GM19239 (cell line): ENCODE results near the gene CDHR4.

Experiments
- DNase-seq: peaks from one replicate; pipeline ENCODE4 v3.0.0; 2011; ENCODE audit warnings: low spot score; ENCODE audit not compliant: insufficient read length
- FAIRE-seq: peaks from 2 replicates; lab custom pipeline; 2011; peaks lifted over from hg19 to GRCh38; lab: Jason Lieb, UNC

The CDHR4 gene

DNA sequence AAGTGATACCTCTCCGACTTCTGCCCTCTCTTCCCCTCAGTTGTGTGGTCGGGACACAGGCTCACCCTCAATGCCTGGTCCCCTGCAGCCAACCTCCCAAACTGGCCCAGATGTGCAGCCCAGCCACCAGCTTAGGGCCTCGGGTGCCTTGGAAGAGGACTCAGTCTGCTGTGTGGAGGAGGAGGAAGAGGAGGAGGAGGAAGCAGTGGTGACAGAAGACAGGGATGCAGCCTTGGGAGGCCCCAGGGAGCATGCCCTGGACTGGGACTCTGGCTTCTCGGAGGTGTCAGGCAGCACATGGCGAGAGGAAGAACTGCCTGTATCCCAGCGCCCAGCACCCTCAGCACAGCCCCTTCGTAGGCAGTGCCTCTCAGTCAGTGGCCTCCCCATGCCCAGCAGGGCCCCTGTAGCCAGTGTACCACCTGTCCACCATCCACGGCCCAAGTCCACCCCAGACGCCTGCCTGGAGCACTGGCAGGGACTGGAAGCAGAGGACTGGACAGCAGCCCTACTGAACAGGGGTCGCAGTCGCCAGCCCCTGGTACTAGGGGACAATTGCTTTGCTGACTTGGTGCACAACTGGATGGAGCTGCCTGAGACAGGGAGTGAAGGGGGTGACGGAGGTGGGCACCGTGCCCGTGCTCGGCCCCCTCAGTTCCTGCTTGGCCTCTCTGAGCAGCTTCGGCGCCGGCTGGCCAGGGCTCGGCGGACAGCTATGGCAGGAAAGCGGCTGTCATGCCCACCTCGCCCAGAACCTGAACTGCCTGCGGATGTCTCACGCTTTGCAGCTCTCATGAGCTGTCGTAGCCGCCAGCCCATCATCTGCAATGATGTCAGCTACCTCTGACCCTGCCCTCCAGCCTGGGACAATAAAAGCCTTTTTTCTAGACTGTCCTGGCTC lies 4.7 kb upstream of the CDHR4 start:
- DNase-seq (no peak), FAIRE-seq (no peak)

DNA sequence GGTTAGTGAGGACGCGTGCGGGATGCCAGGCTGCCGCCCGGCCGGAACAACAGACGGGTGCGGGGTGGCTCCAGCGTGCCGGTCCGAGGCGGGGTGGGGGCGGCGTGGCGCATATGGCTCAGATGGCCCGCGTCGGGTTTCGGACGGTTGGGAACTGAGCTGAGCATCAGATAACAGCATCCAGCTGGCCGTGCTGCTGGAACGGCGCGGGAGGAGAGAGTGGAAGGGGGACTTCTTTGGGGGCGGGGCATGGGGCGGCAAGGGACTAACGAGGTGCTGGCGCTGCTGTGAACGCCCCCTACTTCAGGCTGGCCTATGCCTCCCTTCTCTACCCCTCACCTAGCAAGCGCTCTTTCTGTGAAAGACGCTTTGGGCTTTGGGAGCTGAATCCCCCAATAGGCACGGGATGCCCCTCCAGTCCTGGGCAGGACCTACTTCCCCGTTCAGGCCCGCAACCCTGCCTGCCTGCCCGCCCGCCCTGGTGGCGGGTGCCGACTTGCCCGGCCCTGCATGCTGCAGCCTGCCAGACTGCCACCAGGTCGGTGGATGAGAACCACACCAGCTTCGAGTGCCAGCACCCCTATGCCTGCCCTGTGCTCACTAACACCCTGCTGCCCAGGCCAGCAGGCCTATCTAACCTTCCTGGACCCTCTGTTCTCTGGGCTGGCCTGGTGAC lies 3.9 kb upstream of the CDHR4 start:
- DNase-seq (no peak), FAIRE-seq (peak; percentile 37)

DNA sequence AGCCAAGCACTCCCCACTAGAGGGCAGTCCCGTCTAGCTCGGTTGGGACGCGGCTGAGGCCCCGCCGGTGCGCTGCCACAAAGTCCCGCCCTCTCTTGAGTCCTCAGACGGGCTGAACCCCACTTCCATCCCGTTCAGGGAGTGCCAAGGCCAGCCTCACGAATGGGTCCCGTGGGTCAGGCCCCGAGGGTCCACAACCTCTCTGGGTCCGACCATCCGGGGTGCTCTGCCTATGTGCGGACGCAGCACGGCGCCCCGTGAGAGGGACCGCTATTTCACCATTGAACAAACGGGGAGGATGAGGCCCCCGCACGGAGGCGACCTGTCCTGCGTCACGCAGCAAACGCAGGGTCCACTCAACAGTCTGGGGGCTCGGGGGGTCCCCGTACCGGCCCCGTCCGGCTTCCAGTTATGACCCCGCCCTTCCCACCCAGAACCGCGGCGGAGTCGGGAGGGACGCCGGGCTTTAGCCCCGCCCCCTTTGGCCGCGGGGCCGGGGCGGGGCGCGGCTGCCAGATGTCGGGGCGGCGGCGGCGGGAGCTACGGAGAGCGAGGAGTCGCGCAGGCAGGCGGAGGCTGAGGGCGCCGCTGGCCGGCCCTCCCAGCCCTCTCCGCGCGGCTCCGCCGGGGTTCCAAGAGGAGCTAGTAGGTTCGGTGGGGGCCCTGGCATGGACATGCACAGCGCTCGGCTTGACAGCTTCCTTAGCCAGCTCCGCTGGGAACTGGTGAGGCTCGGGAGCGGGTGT lies 3.2 kb upstream of the CDHR4 start, which contains the start of gene INKA1:
INKA1 (plus strand) TSS at position 543 of the 746 bp plus-strand sequence; CDS start at position 675, 132 bp downstream.
- FAIRE-seq: peak; percentile 97
- DNase-seq: peak; percentile 88

GRCh38 chr3:49801160-49801559 lies 1.5 kb upstream of the CDHR4 start:
- FAIRE-seq: no peak
- DNase-seq: no peak

DNA sequence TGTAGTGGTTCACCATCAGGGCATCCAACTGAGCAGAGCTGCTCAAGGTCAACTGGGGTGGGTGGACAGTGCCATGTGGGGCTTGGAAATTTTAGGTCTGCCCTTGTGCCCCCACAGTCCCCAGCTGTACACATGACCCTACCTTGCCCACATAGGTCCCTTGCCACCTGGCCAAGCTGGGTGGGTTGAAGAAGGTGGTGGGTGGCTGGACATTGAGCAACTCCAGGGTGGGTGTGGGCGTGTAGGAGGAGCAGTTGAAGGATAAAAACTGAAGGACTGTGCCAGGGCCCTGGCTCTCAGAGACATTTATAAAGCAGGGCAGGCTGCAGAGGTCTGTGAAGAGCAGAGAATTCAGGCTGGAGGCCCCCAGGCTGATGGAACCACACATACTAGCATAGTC lies 568 bp downstream of the CDHR4 start:
- DNase-seq (no peak), FAIRE-seq (no peak)

DNA sequence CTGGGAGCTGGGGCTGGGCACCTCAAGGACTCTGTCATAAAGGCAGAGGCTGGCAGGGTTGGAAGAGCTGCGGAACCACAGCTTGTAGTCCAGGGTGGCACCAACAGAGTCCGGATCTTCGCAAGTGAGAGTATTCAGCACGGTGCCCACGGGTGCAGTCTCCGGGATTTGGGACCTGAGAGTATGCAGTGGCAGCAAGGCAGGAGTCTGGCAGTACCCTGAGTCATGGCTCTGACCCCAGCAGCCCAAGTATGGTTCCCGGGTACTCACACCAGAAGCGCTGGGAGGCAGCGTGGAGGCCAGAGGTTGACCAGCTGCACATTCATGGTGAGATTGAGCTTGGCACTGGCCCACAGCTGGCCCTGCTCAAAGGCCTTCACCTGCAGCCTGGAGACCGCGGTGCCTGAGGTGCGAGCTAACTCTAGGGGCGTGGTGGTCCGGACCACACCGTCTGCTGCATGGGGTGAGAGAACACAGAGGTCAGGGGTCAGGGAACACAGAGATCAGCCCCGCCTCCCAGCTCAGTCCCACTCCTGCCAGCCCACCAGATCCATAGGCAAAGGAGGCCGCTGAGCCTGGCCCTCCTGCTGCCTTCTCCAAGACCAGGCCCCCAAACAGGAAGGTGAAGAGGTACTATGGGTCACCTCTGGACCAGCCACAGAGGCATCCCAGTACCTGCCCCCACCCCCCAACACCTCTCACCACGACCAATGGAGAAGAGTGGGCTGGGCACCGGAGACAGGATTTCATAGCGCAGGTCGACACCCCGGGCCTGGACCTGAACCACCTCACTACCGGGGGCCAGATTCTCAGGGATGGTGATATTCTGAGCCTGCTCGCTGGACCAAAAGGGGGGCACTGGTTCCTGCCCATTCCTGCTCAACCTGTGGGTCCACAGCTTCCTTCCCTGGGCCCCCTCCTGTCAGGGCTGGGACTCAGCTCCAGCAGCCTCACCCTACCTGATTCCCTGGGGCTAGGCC lies 4.5 kb downstream of the CDHR4 start:
- no peak for FAIRE-seq
- no peak for DNase-seq

DNA sequence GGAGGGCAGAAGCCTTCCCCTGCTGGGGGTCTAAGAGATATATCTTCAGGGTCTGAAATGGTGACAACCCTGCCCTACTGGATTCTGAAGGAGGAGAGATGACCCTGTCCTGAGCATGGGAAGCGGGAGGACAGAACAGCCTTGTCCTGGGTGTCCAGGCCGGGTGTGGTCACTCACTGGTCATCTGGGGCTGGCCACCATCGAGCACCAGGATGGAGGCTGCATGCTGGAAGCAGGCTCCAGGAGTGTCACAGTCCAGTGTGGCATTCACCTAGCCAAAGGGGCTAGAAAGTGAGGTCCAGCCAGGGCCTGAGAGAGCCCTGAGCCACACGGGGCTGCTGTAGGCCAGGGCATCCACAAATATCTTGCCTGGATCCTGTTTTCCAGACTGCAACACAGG lies 5.2 kb downstream of the CDHR4 start:
- no peak for DNase-seq
- FAIRE-seq: no peak

GRCh38 chr3:49793486-49794085 lies 6.1 kb downstream of the CDHR4 start:
- DNase-seq (no peak), FAIRE-seq (no peak)

DNA sequence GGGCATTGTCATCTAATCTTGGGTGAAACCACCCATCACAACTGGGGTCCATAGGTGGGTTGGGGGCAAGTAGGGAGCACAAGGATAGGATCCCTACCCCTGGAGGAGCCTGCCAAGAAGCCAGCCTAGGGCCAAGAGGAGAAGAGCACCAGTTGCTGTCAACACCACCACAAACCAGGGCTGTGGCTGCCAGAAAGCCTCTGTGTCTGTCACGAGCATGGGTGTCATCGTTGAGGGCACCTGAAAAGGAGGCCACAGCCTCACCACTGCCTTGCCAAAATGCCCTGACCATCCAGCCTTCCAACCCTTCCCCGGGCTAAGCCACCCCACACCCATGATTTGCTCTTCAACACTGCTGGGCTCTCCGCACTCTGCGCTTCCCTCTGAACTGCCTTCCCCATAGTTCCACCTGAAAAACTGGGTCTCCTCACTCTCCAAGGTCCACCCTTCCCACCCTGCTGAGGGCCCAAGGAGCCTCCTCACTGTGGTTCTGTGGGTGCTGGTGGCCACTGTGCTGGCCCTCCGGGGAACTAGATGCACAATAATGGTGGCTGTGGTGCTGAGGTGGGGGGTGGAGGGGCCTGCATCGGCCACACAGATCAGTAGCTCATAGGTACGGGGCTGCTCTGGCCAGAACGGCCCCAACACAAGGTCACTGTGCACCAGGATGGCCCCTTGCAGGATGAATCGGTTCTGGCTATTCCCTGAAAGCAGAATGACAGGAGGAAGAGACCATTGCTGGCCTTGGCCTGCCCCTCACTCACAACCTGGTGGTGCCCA lies 7.1 kb downstream of the CDHR4 start:
- FAIRE-seq: no peak

DNA sequence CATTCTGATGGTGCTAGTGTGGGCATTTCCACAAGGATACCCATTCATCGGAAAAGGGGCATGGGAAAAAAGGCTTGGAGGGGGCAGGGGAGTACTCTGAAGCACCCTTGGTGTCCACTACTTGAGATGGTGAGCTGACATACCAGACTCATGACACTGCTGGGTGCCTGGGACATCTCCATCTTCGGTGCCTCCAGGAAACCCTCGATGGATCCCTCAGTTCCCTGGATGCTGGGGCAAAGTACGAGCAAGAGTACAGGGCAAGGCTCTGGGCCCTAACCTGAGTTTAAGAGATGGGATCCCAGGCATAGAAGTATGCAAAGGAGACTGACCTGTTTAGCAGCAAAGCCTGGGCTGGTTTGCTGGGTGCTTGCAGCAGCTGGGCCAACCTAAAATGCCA lies 8.1 kb downstream of the CDHR4 start:
- DNase-seq (no peak), FAIRE-seq (no peak)

More for the DNA sequence above, 7.1 kb downstream of the CDHR4 start:
- no peak for DNase-seq

DNA sequence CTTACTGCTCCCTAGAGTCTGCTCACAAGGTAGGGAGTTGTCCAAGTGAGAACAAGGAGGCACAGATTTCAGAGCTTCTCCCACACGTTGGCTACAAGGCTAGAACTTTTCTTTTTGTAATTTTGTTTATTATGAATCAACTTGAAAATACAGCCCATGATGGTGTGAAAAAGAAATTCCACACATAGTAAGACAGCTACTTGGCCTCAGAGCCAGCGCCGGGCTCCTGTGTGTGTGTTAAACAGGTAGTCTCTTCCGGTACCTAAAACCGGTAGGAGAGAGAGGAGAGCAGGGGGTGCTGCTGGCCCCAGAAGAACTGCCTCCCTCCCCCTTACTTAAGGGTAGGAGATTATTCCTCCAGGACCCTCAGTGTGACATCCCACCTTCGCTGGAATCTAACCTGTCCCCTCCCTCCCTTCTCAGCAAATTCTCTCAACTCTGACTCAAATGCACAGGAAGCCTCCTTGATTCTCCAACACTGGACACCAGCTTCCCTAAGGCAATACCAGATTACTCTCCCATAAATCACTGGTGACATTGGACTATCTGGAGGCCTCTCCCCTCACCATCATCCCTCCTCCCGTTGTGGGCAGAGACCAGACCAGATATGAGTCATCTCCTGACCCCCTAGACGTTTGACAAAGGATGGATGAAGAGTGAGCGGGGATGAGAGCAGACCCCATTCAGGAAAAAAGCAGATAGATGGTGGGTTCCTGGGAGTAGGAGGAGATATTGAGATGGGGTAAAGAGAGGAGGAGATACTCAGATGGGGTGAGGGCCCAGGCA lies 8.9 kb downstream of the CDHR4 start:
- FAIRE-seq (no peak), DNase-seq (no peak)

DNA sequence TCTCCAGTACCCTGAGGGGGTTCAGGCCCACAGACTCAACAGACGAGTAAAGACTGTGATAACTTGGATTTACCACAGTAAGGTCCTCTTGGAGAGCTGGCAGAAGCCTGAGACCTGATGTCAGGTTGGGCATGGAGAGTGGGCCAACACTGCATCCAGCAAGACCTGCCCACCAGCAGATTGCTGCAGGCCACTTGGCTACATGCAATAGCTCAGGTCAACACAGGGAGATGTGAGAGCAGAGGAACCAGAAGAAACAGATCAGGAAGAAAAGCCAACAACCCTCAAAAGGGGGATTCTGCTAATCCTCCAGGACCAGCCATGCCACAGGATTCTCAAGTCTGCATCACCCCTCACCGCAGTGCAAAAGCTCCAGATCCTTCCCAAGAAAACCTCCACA lies 11.6 kb downstream of the CDHR4 start:
- FAIRE-seq (no peak), DNase-seq (no peak)

GRCh38 chr3:49787536-49787935 lies 12.1 kb downstream of the CDHR4 start:
- no peak for FAIRE-seq
- no peak for DNase-seq

DNA sequence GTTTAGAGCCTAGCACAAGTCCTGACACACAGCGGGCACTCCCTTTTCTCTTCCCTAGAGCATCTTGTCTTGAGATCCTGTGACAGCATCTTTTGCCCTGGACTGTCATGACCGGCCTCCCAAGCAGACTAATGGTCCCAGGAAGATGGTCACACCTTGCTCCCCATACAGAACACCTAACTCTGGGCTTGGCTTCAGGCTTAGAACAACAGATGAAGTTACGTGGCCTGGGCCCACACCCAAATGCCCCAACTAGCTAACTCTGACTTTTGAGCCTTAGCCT lies 12.6 kb downstream of the CDHR4 start:
- FAIRE-seq (no peak), DNase-seq (no peak)

- FAIRE-seq: peak; percentile 100
- DNase-seq: peak; percentile 99
Measured at GRCh38 chr3:49786357-49787181, 13.1 kb downstream of the CDHR4 start, which contains the start of gene IP6K1. IP6K1 (minus strand) TSS chr3:49786542; CDS start chr3:49748040, 38,502 bp downstream.

- DNase-seq (no peak), FAIRE-seq (peak; percentile 63)
Measured at GRCh38 chr3:49785565-49786356, 13.9 kb downstream of the CDHR4 start.
